ENCODE results near the gene KLHL4. TPM values are rescaled to one million over a fixed set of nuclear protein-coding genes. Genes with fewer than 3 reads are reported as not detected.

Gene KLHL4
- total RNA-seq, 2 donors from 2014 or later: 0.23 to 31.1 TPM

DNA sequence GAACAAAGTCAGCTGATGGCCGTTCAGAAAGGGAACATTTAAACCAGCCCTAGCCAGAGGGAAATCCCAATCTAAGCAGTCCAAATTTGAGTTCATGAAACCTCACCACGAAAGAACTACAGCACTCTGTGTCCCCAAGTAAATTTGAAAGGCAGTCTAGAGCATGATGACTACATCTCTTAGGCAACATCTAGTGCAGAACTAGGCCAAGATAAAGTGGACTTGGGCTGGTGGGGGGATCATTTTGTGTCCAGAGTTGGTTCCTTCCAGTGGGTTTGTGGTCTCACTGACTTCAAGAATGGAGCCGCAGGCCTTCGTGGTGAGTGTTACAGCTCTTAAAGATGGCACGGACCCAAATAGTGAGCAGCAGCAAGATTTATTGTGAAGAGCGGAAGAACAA lies 64.9 kb downstream of the KLHL4 start:
- Histone ChIP-seq H3K27ac (no peak overlapping the region), H3K9me3 (no peaks in the 10 kb centered on the region), H3K27me3 (replicated peaks; ENCODE audit: insufficient read depth) (no peaks in the 10 kb centered on the region), H3K36me3 (no peaks in the 10 kb centered on the region), H3K4me3 (no peak overlapping the region), H3K4me1 (replicated peaks) (no peaks in the 10 kb centered on the region)
- DNase-seq (ENCODE audit: low spot score): no peak
- WGBS: 94% methylated on average over 6 of the region's 6 CpGs
- intact Hi-C loops (cut with DNase I): no loop called here
- no peak for TF ChIP-seq POLR2AphosphoS5 (IDR thresholded peaks at IDR 0.05)
- TF ChIP-seq POLR2A (IDR thresholded peaks at IDR 0.05): no peak
- TF ChIP-seq, protein P1, sequence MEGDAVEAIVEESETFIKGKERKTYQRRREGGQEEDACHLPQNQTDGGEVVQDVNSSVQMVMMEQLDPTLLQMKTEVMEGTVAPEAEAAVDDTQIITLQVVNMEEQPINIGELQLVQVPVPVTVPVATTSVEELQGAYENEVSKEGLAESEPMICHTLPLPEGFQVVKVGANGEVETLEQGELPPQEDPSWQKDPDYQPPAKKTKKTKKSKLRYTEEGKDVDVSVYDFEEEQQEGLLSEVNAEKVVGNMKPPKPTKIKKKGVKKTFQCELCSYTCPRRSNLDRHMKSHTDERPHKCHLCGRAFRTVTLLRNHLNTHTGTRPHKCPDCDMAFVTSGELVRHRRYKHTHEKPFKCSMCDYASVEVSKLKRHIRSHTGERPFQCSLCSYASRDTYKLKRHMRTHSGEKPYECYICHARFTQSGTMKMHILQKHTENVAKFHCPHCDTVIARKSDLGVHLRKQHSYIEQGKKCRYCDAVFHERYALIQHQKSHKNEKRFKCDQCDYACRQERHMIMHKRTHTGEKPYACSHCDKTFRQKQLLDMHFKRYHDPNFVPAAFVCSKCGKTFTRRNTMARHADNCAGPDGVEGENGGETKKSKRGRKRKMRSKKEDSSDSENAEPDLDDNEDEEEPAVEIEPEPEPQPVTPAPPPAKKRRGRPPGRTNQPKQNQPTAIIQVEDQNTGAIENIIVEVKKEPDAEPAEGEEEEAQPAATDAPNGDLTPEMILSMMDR (IDR thresholded peaks at IDR 0.05): no peak

DNA sequence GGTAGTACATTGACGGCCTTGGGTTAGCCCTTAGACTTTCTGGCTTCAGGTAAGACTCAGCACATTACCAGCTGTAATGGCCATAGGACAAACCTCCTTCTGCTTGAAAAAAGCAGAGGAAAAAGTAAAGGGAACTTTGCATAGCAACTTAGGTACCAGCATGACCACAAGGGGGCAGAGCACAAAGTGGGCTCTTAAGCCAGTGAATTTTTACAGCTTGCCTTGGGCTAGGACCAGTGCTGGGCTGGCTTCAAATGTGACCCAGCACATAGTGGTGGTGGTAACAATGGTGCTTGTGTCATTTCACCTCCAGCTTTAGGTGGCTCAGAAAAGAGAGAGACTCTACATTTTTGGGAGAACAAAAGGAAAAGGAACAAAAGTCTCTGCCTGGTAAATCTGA lies 66.1 kb downstream of the KLHL4 start:
- no peaks in the 10 kb centered on the region for H3K9me3 ChIP-seq
- no peaks in the 10 kb centered on the region for H3K27me3 ChIP-seq (replicated peaks; ENCODE audit: insufficient read depth)
- no peak overlapping the region for H3K4me3 ChIP-seq
- no peak for DNase-seq (ENCODE audit: low spot score)
- H3K4me1 ChIP-seq (replicated peaks): no peaks in the 10 kb centered on the region
- TF ChIP-seq, protein P1 (IDR thresholded peaks at IDR 0.05): no peak
- no peak for TF ChIP-seq POLR2A (IDR thresholded peaks at IDR 0.05)
- no peak for TF ChIP-seq POLR2AphosphoS5 (IDR thresholded peaks at IDR 0.05)
- H3K36me3 ChIP-seq: no peaks in the 10 kb centered on the region
- WGBS: 100% methylated on average over 1 of the region's 1 CpG
- intact Hi-C loops (cut with DNase I): no loop called here
- H3K27ac ChIP-seq: no peak overlapping the region

DNA sequence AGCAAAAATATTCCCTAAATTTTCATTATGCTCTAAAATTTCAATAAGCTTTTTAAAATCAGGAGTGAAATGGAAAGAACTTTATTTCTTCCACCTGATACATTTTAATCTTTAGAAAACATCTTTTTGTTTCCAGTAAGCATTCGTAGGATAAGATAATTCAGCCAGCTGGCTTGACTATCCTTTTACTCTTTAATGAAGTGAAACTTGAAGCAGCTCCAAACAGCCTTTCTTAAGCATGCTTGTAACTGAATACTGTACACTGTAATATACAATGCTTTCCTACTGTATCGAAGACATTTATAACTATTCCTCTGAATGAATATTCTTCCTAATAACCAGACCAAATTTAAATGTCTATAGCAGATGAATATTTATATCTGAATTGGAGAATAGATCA lies 98.8 kb downstream of the KLHL4 start:
- no peak overlapping the region for H3K4me3 ChIP-seq
- H3K9me3 ChIP-seq: no peaks in the 10 kb centered on the region
- H3K27ac ChIP-seq: no peak overlapping the region
- H3K4me1 ChIP-seq (replicated peaks): no peaks in the 10 kb centered on the region
- intact Hi-C loops (cut with DNase I): no loop called here
- 13% methylated on average over 2 of the region's 2 CpGs for WGBS
- no peak for TF ChIP-seq POLR2A (IDR thresholded peaks at IDR 0.05)
- TF ChIP-seq POLR2AphosphoS5 (IDR thresholded peaks at IDR 0.05): no peak
- TF ChIP-seq, protein P1 (IDR thresholded peaks at IDR 0.05): no peak
- H3K36me3 ChIP-seq: no peaks in the 10 kb centered on the region
- DNase-seq (ENCODE audit: low spot score): no peak
- H3K27me3 ChIP-seq (replicated peaks; ENCODE audit: insufficient read depth): no peaks in the 10 kb centered on the region

DNA sequence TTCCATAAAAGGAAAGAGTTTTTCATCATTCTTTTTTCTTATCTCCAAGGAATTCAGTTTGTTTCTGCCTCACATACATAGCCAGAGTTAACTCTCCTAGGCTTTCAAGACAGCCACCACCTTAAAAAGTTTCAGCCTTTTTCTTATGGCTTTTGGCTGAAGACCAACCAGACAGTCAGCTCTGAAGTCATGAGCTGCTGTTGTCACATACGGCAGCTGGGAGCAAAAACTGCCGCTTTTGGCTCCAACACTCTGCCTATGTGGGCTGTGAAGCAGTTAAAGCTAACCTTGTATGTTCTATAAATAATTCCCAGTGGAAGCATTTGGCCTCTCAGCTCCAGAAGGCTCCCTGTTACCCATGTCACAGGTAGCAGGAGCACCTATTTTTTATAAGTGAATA lies 104.1 kb downstream of the KLHL4 start:
- WGBS: 7% methylated on average over 2 of the region's 2 CpGs
- intact Hi-C loops (cut with DNase I): no loop called here
- Histone ChIP-seq H3K4me1 (replicated peaks) (no peaks in the 10 kb centered on the region), H3K27ac (no peak overlapping the region), H3K36me3 (no peaks in the 10 kb centered on the region), H3K4me3 (no peak overlapping the region), H3K9me3 (no peaks in the 10 kb centered on the region), H3K27me3 (replicated peaks; ENCODE audit: insufficient read depth) (no peaks in the 10 kb centered on the region)
- DNase-seq (ENCODE audit: low spot score): no peak
- TF ChIP-seq, protein P1 (IDR thresholded peaks at IDR 0.05): no peak
- TF ChIP-seq POLR2A (IDR thresholded peaks at IDR 0.05) (no peak), POLR2AphosphoS5 (IDR thresholded peaks at IDR 0.05) (no peak)

DNA sequence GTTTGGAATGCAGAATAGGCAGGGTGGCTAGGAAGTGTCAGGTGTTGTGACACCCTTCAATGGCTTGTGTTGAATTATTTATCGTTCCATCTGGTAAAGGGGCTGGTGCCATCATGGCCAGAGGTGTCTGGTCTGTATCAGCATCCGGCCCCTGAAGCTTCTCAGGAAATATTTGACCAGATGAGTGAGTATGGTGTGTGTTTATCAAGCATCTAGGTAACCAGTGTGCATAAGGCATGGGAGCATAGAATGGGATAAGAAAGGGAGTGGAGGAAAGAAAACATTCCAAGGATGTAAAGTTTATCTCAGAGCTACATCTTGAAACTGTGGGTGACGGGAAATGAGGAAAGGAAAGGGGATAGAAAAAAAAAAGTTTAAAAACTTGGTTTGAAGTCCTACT lies 109.4 kb downstream of the KLHL4 start:
- Histone ChIP-seq H3K4me3 (no peak overlapping the region), H3K27me3 (replicated peaks; ENCODE audit: insufficient read depth) (no peaks in the 10 kb centered on the region), H3K27ac (no peak overlapping the region), H3K9me3 (no peaks in the 10 kb centered on the region), H3K36me3 (no peaks in the 10 kb centered on the region), H3K4me1 (replicated peaks) (no peaks in the 10 kb centered on the region)
- intact Hi-C loops (cut with DNase I): no loop called here
- no peak for TF ChIP-seq POLR2A (IDR thresholded peaks at IDR 0.05)
- TF ChIP-seq, protein P1 (IDR thresholded peaks at IDR 0.05): no peak
- no peak for TF ChIP-seq POLR2AphosphoS5 (IDR thresholded peaks at IDR 0.05)
- WGBS: 41% methylated on average over 3 of the region's 3 CpGs
- DNase-seq (ENCODE audit: low spot score): no peak
